Measurements from ENCODE around the gene GNAL.

DNA sequence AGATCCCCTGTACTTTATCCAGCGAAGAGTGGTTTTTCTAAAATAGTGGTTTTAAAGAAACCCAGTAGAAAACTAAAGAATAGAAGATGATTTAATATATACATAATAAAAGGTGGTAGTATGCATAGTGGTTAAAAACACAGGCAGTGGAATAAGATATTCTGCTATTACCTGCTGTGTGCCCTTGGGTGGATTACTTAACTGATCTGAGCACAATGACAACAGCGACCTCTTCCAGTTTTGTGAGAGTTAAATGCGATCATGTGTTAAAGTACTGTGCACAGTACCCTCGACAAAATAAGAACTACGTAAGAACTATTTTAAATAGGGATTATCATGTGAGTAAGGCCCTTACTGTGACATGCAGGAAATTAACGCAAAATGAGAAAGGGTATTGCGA lies 132.1 kb downstream of the GNAL start:
- TF ChIP-seq, protein P1, sequence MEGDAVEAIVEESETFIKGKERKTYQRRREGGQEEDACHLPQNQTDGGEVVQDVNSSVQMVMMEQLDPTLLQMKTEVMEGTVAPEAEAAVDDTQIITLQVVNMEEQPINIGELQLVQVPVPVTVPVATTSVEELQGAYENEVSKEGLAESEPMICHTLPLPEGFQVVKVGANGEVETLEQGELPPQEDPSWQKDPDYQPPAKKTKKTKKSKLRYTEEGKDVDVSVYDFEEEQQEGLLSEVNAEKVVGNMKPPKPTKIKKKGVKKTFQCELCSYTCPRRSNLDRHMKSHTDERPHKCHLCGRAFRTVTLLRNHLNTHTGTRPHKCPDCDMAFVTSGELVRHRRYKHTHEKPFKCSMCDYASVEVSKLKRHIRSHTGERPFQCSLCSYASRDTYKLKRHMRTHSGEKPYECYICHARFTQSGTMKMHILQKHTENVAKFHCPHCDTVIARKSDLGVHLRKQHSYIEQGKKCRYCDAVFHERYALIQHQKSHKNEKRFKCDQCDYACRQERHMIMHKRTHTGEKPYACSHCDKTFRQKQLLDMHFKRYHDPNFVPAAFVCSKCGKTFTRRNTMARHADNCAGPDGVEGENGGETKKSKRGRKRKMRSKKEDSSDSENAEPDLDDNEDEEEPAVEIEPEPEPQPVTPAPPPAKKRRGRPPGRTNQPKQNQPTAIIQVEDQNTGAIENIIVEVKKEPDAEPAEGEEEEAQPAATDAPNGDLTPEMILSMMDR (IDR thresholded peaks at IDR 0.05; ENCODE audit: borderline replicate concordance, extremely low read depth, low read length, poor library complexity, severe bottlenecking): no peak
- no peak for TF ChIP-seq EZH2 (IDR thresholded peaks at IDR 0.05; ENCODE audit: borderline replicate concordance, low read depth, low read length, severe bottlenecking)

Data from DND-41 (cell line).